Fibroblast of peridontal ligament (primary cell): ENCODE measurements around the gene HSPA8.

Experiments used
- DNase-seq: peaks from one replicate; pipeline ENCODE4 v3.0.0-alpha.2; 2010; ENCODE audit errors: extremely low read depth

HSPA8 gene

GRCh38 chr11:123047266-123047946 lies 14.5 kb downstream of the HSPA8 start:
- no peak for DNase-seq

GRCh38 chr11:123046473-123047259 lies 15.3 kb downstream of the HSPA8 start:
- no peak for DNase-seq

GRCh38 chr11:123045101-123045500 lies 16.8 kb downstream of the HSPA8 start:
- DNase-seq, result no peak

GRCh38 chr11:123041185-123041584 lies 20.8 kb downstream of the HSPA8 start:
- no peak for DNase-seq

GRCh38 chr11:123040111-123040432 lies 21.9 kb downstream of the HSPA8 start:
- DNase-seq, result no peak

GRCh38 chr11:123035831-123036230 lies 26.1 kb downstream of the HSPA8 start:
- DNase-seq, result no peak

GRCh38 chr11:123034597-123034996 lies 27.3 kb downstream of the HSPA8 start:
- no peak for DNase-seq

- DNase-seq, result no peak
Measured at GRCh38 chr11:123033895-123034294, 28.0 kb downstream of the HSPA8 start.

- no peak for DNase-seq
Measured at GRCh38 chr11:123030517-123030916, 31.4 kb downstream of the HSPA8 start.

GRCh38 chr11:123020968-123021367 lies 41.0 kb downstream of the HSPA8 start:
- peak; percentile 57 for DNase-seq

GRCh38 chr11:123018702-123019101 lies 43.2 kb downstream of the HSPA8 start:
- no peak for DNase-seq

- DNase-seq, result no peak
Measured at GRCh38 chr11:123011510-123011909, 50.4 kb downstream of the HSPA8 start.
